HPDE6-E6E7 (cell line): Measurements from ENCODE around the gene CACNA1I.

Experiments
- DNase-seq: peaks from one replicate; pipeline ENCODE4 v3.0.0; 2011; ENCODE audit warnings: missing footprints; ENCODE audit errors: extremely low spot score

Gene CACNA1I

GRCh38 chr22:39568278-39568981 is 2.1 kb upstream of the CACNA1I start:
- DNase-seq = no peak

GRCh38 chr22:39569066-39569465 is 1.5 kb upstream of the CACNA1I start:
- no peak for DNase-seq

DNA sequence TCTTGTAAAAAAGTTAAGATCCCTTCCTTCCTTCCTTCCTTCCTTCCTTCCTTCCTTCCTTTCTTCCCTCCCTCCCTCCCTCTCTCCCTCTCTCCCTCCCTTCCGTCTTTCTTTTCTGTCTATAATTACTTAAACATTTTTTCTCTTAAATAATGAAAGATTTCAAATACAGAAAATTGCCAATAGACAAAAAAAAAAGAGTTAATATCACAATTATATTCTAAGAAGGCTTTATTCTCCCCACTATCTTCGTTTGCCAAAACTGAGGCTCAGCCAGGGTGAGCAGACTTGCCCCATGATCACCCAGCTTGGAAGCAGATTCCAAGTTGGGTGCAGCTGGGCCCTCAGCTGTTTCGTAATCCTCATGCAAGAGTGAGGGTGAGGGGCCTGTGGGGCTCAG is 327 bp upstream of the CACNA1I start:
- no peak for DNase-seq

GRCh38 chr22:39571538-39571937 is 985 bp downstream of the CACNA1I start:
- no peak for DNase-seq

GRCh38 chr22:39574779-39575551 is 4.4 kb downstream of the CACNA1I start:
- DNase-seq = peak; percentile 94

- no peak for DNase-seq
These were observed 4.9 kb downstream of the CACNA1I start for GRCh38 chr22:39575552-39575825.

- DNase-seq = no peak
These were observed 5.5 kb downstream of the CACNA1I start for GRCh38 chr22:39576027-39576426.

DNA sequence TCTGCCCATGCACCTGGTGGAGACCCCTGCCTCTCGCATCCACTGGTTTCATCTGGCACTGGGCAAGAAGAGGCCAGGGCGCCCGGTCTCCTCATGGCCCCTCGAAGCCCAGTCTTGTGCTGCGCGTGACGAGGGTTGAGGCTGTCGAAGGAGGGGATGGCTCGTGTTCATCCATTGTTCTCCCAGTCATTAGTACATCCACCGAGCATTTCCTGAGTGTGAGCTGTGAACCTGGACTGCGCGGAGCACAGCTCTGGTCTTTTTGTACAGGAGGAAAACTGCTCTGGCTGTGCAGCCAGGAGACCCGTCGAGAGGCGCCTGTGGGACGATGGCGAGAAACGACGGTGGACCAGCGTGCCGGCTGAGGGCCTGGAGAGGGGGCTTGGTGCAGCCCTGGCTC is 6.8 kb downstream of the CACNA1I start:
- no peak for DNase-seq

DNA sequence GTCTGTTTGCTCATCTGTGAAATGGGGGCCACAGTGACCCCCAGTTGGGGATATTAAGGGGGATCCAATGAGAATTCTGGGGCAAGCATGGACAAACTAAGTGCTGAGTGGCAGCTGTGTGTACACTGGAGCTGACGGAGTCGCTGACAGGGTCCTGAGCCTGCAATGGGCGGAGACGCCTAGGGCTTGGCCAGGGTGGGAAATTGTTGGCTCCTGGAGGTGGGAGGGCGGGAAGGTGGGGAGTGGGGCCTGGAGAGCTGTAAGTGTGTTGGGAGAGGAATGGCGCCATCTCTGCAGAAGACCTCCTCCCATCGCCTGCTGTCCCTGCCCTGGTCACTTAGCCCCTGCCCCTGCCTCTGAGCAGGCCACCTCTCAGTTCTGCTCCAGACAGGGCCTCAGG is 7.3 kb downstream of the CACNA1I start:
- no peak for DNase-seq

DNA sequence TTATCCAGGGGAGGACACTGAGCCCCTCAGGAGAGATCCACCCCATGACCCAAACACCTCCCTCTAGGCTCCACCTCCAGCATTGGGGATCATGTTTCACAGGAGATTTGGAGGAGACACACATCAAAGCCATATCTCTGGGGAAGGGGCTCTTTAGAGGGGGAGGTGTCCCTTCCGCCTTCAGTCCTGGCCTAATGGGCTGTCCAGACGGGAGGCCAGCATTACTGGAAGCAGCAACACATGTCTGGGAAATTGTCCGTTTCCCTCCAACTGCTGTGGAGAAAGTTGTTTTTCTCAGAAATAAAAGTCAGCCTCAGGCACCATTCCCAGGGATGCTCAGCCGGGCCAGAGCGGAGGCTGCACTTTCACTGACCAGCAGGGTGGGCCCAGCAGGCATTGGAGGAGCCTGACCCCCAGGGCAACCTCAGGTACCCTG is 9.5 kb downstream of the CACNA1I start:
- DNase-seq = no peak

DNA sequence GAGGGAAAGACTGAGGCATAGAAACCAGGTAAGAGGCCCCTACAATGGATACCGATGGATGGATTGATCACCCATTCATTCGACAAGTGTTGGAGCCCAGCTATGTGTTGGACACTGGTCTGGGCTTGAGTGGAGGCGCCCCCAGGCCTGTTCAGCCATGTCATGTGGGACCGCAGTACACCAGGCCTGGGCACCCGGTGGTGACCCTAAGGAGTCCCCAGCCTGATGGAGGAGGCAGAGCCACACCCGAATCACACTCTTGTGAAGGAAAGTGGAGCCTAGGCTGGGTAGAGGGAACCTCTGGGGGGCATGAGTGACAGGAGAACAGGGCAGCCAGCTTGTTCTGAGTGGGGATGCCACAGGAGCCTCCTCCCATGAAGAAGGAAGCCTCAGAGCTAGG is 10.2 kb downstream of the CACNA1I start:
- DNase-seq = no peak

GRCh38 chr22:39581303-39581702 is 10.8 kb downstream of the CACNA1I start:
- DNase-seq = no peak

DNA sequence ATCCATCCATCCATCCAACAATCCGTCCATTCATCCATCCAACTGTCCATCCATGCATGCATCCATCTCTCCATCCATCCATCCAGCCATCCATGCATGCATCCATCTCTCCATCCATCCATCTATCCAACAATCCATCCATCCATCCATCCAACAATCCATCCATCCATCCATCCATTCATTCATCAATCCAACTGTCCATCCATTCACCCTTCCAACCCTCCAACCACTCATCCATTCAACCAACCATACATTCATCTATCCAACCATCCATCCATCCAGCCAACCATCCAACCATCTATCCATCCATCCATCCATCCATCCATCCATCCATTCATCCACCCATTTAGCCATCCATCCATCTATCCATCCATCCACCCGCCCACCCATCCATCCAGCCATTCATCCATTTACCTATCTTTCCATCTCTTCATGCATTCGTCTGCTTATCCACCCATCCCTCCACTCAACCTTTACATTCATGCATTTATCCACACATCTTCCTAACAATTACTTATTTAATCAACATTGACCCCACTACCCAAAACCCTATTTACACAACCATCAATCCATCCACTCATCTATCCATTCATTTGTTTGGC is 12.6 kb downstream of the CACNA1I start:
- DNase-seq = no peak

DNA sequence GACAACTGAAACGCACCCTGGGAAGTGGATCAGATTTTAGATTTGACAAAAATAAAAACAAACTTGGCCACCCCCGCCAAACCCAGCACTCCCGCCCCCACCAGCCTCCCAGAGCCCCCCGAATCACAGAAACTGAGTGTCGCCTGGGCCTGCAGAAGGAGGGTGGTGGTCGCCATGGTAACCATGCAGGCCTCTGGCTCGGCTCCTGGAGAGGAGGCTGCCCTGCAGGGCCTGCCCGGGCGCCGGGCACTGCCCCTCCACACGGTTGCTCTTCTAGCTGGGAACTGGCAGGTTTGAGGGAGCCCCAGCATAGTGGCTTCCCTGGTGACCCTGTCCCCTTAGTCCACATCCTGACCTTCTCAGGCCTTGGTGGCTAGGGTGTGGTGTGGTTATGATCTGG is 19.3 kb downstream of the CACNA1I start:
- DNase-seq = no peak

- DNase-seq = peak; percentile 54
These were observed 21.8 kb downstream of the CACNA1I start for GRCh38 chr22:39592081-39593065.

- no peak for DNase-seq
These were observed 22.7 kb downstream of the CACNA1I start for GRCh38 chr22:39593066-39593930.

- no peak for DNase-seq
These were observed 23.4 kb downstream of the CACNA1I start for GRCh38 chr22:39593931-39594285.

- DNase-seq = no peak
These were observed 23.9 kb downstream of the CACNA1I start for GRCh38 chr22:39594411-39594810.

DNA sequence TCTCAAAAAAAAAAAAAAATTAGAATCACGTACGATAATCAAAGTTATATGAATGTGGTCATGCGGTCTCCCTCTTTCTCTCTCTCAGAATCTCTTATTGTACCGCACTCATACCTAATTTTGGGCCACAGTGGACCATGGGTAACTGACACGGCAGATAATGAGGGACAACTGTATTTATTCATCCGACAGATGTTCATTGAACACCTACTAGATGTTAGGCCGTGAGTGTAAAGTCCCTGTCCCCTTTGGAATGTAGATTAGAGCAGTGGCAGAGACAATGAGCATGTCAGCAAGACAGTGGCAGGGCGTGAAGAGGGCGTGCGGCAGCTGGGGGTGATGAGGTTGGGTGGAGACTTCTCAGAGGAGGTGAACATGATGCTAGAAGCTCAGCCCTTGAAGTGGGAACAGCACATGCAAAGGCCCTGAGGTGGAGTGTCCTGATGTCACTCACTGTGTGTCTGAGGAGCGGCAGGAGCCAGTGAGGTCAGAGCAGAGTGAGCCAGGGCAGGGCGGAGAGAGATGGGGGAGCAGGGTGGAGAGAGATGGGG is 25.1 kb downstream of the CACNA1I start:
- no peak for DNase-seq

GRCh38 chr22:39596601-39597000 is 26.0 kb downstream of the CACNA1I start:
- no peak for DNase-seq
